ENCODE data around the gene DDB1. TPM values are rescaled to one million over a fixed set of nuclear protein-coding genes. Genes with fewer than 3 reads are reported as not detected.

DDB1 gene
- total and polyA plus RNA-seq, 2 of the 13 experiments (the other 11 are each of a cell fraction or from before 2014, with no cell fraction given): 217 to 266 TPM

DNA sequence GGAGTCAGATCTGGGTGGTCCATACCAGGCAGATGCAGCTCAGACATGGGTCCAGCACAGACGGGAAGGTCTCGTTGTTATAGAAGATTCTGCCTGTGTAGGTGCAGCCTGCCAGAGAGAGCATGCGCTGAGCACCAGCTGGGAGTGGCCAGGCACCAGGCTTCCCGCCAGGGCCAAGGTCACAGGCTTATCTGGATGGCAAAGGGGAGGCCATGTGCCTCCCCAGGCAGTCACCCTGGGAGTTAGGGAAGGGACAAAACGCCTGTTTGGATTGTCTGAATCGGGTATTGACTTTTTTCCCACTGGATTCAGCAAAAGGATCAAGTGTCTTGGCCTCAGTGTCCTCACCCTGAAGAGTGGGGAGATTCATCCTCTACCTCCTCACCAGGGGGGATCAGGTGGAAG, 65.5 kb downstream of the DDB1 start (continued):
- TF ChIP-seq, protein P1, sequence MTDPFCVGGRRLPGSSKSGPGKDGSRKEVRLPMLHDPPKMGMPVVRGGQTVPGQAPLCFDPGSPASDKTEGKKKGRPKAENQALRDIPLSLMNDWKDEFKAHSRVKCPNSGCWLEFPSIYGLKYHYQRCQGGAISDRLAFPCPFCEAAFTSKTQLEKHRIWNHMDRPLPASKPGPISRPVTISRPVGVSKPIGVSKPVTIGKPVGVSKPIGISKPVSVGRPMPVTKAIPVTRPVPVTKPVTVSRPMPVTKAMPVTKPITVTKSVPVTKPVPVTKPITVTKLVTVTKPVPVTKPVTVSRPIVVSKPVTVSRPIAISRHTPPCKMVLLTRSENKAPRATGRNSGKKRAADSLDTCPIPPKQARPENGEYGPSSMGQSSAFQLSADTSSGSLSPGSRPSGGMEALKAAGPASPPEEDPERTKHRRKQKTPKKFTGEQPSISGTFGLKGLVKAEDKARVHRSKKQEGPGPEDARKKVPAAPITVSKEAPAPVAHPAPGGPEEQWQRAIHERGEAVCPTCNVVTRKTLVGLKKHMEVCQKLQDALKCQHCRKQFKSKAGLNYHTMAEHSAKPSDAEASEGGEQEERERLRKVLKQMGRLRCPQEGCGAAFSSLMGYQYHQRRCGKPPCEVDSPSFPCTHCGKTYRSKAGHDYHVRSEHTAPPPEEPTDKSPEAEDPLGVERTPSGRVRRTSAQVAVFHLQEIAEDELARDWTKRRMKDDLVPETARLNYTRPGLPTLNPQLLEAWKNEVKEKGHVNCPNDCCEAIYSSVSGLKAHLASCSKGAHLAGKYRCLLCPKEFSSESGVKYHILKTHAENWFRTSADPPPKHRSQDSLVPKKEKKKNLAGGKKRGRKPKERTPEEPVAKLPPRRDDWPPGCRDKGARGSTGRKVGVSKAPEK (CRISPR knock-in tag; IDR thresholded peaks at IDR 0.05; ENCODE audit: borderline replicate concordance): peak; percentile 67; the same call in 1 of the 2 replicates
- TF ChIP-seq ESRRA (CRISPR knock-in tag; IDR thresholded peaks at IDR 0.05; ENCODE audit: low read depth) (peak; percentile 73; the same call in 1 of the 2 replicates), MEIS2 (CRISPR knock-in tag; IDR thresholded peaks at IDR 0.05) (peak; percentile 49; the same call in 1 of the 2 replicates), ZNF737 (CRISPR knock-in tag; IDR thresholded peaks at IDR 0.05; ENCODE audit: borderline replicate concordance) (no peak)
- TF ChIP-seq, protein P2, sequence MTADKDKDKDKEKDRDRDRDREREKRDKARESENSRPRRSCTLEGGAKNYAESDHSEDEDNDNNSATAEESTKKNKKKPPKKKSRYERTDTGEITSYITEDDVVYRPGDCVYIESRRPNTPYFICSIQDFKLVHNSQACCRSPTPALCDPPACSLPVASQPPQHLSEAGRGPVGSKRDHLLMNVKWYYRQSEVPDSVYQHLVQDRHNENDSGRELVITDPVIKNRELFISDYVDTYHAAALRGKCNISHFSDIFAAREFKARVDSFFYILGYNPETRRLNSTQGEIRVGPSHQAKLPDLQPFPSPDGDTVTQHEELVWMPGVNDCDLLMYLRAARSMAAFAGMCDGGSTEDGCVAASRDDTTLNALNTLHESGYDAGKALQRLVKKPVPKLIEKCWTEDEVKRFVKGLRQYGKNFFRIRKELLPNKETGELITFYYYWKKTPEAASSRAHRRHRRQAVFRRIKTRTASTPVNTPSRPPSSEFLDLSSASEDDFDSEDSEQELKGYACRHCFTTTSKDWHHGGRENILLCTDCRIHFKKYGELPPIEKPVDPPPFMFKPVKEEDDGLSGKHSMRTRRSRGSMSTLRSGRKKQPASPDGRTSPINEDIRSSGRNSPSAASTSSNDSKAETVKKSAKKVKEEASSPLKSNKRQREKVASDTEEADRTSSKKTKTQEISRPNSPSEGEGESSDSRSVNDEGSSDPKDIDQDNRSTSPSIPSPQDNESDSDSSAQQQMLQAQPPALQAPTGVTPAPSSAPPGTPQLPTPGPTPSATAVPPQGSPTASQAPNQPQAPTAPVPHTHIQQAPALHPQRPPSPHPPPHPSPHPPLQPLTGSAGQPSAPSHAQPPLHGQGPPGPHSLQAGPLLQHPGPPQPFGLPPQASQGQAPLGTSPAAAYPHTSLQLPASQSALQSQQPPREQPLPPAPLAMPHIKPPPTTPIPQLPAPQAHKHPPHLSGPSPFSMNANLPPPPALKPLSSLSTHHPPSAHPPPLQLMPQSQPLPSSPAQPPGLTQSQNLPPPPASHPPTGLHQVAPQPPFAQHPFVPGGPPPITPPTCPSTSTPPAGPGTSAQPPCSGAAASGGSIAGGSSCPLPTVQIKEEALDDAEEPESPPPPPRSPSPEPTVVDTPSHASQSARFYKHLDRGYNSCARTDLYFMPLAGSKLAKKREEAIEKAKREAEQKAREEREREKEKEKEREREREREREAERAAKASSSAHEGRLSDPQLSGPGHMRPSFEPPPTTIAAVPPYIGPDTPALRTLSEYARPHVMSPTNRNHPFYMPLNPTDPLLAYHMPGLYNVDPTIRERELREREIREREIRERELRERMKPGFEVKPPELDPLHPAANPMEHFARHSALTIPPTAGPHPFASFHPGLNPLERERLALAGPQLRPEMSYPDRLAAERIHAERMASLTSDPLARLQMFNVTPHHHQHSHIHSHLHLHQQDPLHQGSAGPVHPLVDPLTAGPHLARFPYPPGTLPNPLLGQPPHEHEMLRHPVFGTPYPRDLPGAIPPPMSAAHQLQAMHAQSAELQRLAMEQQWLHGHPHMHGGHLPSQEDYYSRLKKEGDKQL (CRISPR knock-in tag; IDR thresholded peaks at IDR 0.05; ENCODE audit: low read depth): no peak
- TF ChIP-seq, protein P3, sequence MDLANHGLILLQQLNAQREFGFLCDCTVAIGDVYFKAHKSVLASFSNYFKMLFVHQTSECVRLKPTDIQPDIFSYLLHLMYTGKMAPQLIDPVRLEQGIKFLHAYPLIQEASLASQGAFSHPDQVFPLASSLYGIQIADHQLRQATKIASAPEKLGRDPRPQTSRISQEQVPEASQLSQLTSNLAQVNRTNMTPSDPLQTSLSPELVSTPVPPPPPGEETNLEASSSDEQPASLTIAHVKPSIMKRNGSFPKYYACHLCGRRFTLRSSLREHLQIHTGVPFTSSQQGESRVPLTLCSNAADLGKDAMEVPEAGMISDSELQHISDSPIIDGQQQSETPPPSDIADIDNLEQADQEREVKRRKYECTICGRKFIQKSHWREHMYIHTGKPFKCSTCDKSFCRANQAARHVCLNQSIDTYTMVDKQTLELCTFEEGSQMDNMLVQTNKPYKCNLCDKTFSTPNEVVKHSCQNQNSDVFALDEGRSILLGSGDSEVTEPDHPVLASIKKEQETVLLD (CRISPR knock-in tag; IDR thresholded peaks at IDR 0.05; ENCODE audit: low read depth): no peak
- TF ChIP-seq, protein P4, sequence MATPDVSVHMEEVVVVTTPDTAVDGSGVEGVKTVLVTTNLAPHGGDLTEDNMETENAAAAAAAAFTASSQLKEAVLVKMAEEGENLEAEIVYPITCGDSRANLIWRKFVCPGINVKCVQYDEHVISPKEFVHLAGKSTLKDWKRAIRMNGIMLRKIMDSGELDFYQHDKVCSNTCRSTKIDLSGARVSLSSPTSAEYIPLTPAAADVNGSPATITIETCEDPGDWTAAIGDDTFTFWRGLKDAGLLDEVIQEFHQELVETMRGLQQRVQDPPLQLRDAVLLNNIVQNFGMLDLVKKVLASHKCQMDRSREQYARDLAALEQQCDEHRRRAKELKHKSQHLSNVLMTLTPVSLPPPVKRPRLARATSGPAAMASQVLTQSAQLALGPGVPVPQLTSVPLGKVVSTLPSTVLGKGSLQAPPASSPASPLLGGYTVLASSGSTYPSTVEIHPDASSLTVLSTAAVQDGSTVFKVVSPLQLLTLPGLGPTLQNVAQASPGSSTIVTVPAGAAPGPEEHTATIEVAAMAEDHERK (CRISPR knock-in tag; IDR thresholded peaks at IDR 0.05; ENCODE audit: low read depth): no peak
- TF ChIP-seq, protein P5, sequence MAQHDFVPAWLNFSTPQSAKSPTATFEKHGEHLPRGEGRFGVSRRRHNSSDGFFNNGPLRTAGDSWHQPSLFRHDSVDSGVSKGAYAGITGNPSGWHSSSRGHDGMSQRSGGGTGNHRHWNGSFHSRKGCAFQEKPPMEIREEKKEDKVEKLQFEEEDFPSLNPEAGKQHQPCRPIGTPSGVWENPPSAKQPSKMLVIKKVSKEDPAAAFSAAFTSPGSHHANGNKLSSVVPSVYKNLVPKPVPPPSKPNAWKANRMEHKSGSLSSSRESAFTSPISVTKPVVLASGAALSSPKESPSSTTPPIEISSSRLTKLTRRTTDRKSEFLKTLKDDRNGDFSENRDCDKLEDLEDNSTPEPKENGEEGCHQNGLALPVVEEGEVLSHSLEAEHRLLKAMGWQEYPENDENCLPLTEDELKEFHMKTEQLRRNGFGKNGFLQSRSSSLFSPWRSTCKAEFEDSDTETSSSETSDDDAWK (CRISPR knock-in tag; IDR thresholded peaks at IDR 0.05): no peak
- TF ChIP-seq, protein P6, sequence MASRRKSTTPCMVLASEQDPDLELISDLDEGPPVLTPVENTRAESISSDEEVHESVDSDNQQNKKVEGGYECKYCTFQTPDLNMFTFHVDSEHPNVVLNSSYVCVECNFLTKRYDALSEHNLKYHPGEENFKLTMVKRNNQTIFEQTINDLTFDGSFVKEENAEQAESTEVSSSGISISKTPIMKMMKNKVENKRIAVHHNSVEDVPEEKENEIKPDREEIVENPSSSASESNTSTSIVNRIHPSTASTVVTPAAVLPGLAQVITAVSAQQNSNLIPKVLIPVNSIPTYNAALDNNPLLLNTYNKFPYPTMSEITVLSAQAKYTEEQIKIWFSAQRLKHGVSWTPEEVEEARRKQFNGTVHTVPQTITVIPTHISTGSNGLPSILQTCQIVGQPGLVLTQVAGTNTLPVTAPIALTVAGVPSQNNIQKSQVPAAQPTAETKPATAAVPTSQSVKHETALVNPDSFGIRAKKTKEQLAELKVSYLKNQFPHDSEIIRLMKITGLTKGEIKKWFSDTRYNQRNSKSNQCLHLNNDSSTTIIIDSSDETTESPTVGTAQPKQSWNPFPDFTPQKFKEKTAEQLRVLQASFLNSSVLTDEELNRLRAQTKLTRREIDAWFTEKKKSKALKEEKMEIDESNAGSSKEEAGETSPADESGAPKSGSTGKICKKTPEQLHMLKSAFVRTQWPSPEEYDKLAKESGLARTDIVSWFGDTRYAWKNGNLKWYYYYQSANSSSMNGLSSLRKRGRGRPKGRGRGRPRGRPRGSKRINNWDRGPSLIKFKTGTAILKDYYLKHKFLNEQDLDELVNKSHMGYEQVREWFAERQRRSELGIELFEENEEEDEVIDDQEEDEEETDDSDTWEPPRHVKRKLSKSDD (CRISPR knock-in tag; IDR thresholded peaks at IDR 0.05; ENCODE audit: low read depth): 0 out of 2 replicates have a peak, but pooled peaks have one; percentile 40
